GM23338 (cell line): Measurements from ENCODE around the gene FBLN2. TPM values are rescaled to one million over a fixed set of nuclear protein-coding genes. Genes with fewer than 3 reads are reported as not detected.

Experiments
- ATAC-seq: fragments of 200-7000 bp; cut with Tn5 transposase; 3 replicates; pipeline ENCODE4 v1.9.1; 2020
- DNase-seq: peaks from one replicate; pipeline ENCODE4 v3.0.0-alpha.2; 2015; ENCODE audit warnings: low spot score
- H2AFZ ChIP-seq: fragments of 200-600 bp; sonication (generic); 2 replicates; pipeline ENCODE4 v1.8.0; 2016; ENCODE audit warnings: antibody characterized with exemption, mild to moderate bottlenecking, moderate library complexity
- H3F3A ChIP-seq: fragments of 200-600 bp; sonication (generic); replicated peaks from 2 replicates; pipeline ENCODE4 v1.8.0; 2017; ENCODE audit warnings: antibody characterized with exemption, mixed run types, low read depth
- H3K27ac ChIP-seq: fragments of 200-600 bp; sonication (generic); 2 replicates; pipeline ENCODE4 v1.6.1; 2016; ENCODE audit warnings: low read depth
- H3K27me3 ChIP-seq: fragments of 200-600 bp; sonication (generic); 2 replicates; pipeline ENCODE4 v1.8.0; 2016; ENCODE audit warnings: mild to moderate bottlenecking, mixed run types, moderate library complexity; ENCODE audit not compliant: insufficient read depth
- H3K36me3 ChIP-seq: fragments of 200-600 bp; sonication (generic); 2 replicates; pipeline ENCODE4 v1.8.0; 2016; ENCODE audit warnings: mild to moderate bottlenecking; ENCODE audit not compliant: insufficient read depth
- H3K4me1 ChIP-seq: fragments of 200-600 bp; sonication (generic); 2 replicates; pipeline ENCODE4 v1.8.0; 2016; ENCODE audit warnings: mild to moderate bottlenecking, moderate library complexity; ENCODE audit not compliant: insufficient read depth
- H3K4me2 ChIP-seq: fragments of 200-600 bp; sonication (generic); 2 replicates; pipeline ENCODE4 v1.7.1; 2017; ENCODE audit warnings: mixed run types
- H3K4me3 ChIP-seq: fragments of 200-600 bp; sonication (generic); 2 replicates; pipeline ENCODE4 v1.6.1; 2016; ENCODE audit warnings: mixed run types
- H3K79me2 ChIP-seq: fragments of 200-600 bp; sonication (generic); replicated peaks from 2 replicates; pipeline ENCODE4 v1.8.0; 2017; ENCODE audit warnings: mild to moderate bottlenecking; ENCODE audit not compliant: insufficient read depth
- H3K9me2 ChIP-seq: fragments of 200-600 bp; sonication (generic); 2 replicates; pipeline ENCODE4 v1.8.0; 2017; ENCODE audit not compliant: insufficient read depth
- H4K20me1 ChIP-seq: fragments of 200-600 bp; sonication (generic); replicated peaks from 2 replicates; pipeline ENCODE4 v1.8.0; 2017; ENCODE audit warnings: mild to moderate bottlenecking; ENCODE audit not compliant: insufficient read depth
- H3K27ac Mint-ChIP-seq: 2 replicates; pipeline ENCODE4 v1.8.0; 2020; ENCODE audit warnings: inconsistent platforms, mild to moderate bottlenecking, moderate library complexity, mixed read lengths
- H3K27me3 Mint-ChIP-seq: 3 replicates; pipeline ENCODE4 v1.8.0; 2022; ENCODE audit warnings: low read depth, mild to moderate bottlenecking, moderate library complexity, mixed read lengths, inconsistent platforms; ENCODE audit not compliant: insufficient read depth, poor library complexity
- H3K36me3 Mint-ChIP-seq: 3 replicates; pipeline ENCODE4 v1.8.0; 2021; ENCODE audit warnings: low read depth, mild to moderate bottlenecking, inconsistent platforms, moderate library complexity, mixed read lengths
- H3K4me1 Mint-ChIP-seq: 3 replicates; pipeline ENCODE4 v1.8.0; 2020; ENCODE audit warnings: mild to moderate bottlenecking, inconsistent platforms, mixed read lengths
- H3K4me3 Mint-ChIP-seq: 3 replicates; pipeline ENCODE4 v1.8.0; 2021; ENCODE audit warnings: moderate library complexity, mild to moderate bottlenecking, inconsistent platforms, mixed read lengths
- H3K9me3 Mint-ChIP-seq: 3 replicates; pipeline ENCODE4 v1.8.0; 2020; ENCODE audit warnings: moderate library complexity, mild to moderate bottlenecking, inconsistent platforms, mixed read lengths
- CREB1 ChIP-seq: fragments of 250-450 bp; sonication (Bioruptor Pico); IDR thresholded peaks from 2 replicates; pipeline ENCODE4 v1.5.0; 2020; ENCODE audit warnings: low read depth, mild to moderate bottlenecking, moderate library complexity
- CTCF ChIP-seq, 2 experiments: fragments of 200-600 bp in 1 of 2; sonication (generic) in 1 of 2; conservative IDR thresholded peaks; 2 replicates each; pipeline versions ENCODE4 v1.5.1 to v1.6.1; 2016 to 2017; ENCODE audit warnings: antibody characterized with exemption in 2 of 2, low read depth in 2 of 2, mild to moderate bottlenecking in 2 of 2, moderate library complexity in 1 of 2
- ETS1 ChIP-seq: IDR thresholded peaks from 2 replicates; pipeline ENCODE4 v1.6.1; 2016; ENCODE audit warnings: antibody characterized with exemption
- EZH2 ChIP-seq: fragments of 200-600 bp; sonication (generic); IDR thresholded peaks from one replicate; pipeline ENCODE4 v1.8.0; 2017; ENCODE audit warnings: antibody characterized with exemption, mild to moderate bottlenecking, low read depth; ENCODE audit not compliant: unreplicated experiment
- EZH2phosphoT487 ChIP-seq: fragments of 200-600 bp; sonication (generic); IDR thresholded peaks from one replicate; pipeline ENCODE4 v1.8.1; 2018; ENCODE audit warnings: antibody characterized with exemption; ENCODE audit not compliant: unreplicated experiment
- JUNB ChIP-seq: IDR thresholded peaks from one replicate; pipeline ENCODE4 v1.6.1; 2016; ENCODE audit warnings: antibody characterized with exemption; ENCODE audit not compliant: unreplicated experiment
- NANOG ChIP-seq: IDR thresholded peaks from 2 replicates; pipeline ENCODE4 v1.6.1; 2016; ENCODE audit warnings: antibody characterized with exemption, borderline replicate concordance
- POLR2AphosphoS5 ChIP-seq: IDR thresholded peaks from 2 replicates; pipeline ENCODE4 v1.6.1; 2016; ENCODE audit warnings: antibody characterized with exemption, low read depth
- REST ChIP-seq: IDR thresholded peaks from one replicate; pipeline ENCODE4 v1.6.1; 2018; ENCODE audit warnings: antibody characterized with exemption; ENCODE audit not compliant: unreplicated experiment
- STAT1 ChIP-seq: IDR thresholded peaks from one replicate; pipeline ENCODE4 v1.6.1; 2016; ENCODE audit warnings: antibody characterized with exemption; ENCODE audit not compliant: unreplicated experiment
- ZNF114 ChIP-seq: fragments of 250-450 bp; sonication (Bioruptor Pico); IDR thresholded peaks from 2 replicates; pipeline ENCODE4 v1.5.0; 2020; ENCODE audit warnings: mild to moderate bottlenecking, moderate library complexity
- ZNF331 ChIP-seq: fragments of 250-450 bp; sonication (Bioruptor Pico); IDR thresholded peaks from 2 replicates; pipeline ENCODE4 v1.5.0; 2020; ENCODE audit warnings: low read depth, mild to moderate bottlenecking, moderate library complexity
- ZNF462 ChIP-seq: fragments of 250-450 bp; sonication (Bioruptor Pico); IDR thresholded peaks from 2 replicates; pipeline ENCODE4 v1.5.0; 2020; ENCODE audit warnings: mild to moderate bottlenecking, moderate library complexity
- polyA plus RNA-seq: library from polyadenylated mRNA; unstranded; fragments of >200 nt; fragmentation: Nextera tagmentation; extraction: Ambion mirVana; gene quantifications from 2 replicates; pipeline ENCODE4 v1.2.1, GENCODE V29; 2016
- total RNA-seq: library from RNA; depleted of rRNA; stranded (reverse); fragments of >200 nt; shearing (Covaris generic); gene quantifications from 2 replicates; pipeline ENCODE4 v1.2.3, GENCODE V29; 2014

FBLN2 gene
- total and polyA plus RNA-seq, 2 experiments from 2014 or later, result 18.8 to 26.8 TPM

- H4K20me1 ChIP-seq, result peaks cover 2% of the 10 kb centered on the region; the same call in 1 of the 2 replicates
- H3K27me3 ChIP-seq, result no peaks in the 10 kb centered on the region
- no peak overlapping the region for H2AFZ ChIP-seq
- peaks cover 26% of the 10 kb centered on the region for H3K4me1 Mint-ChIP-seq
- H3K4me3 Mint-ChIP-seq, result peak overlapping the region; percentile 39; the same call in 2 of the 3 replicates
- H3K79me2 ChIP-seq, result no peaks in the 10 kb centered on the region
- H3K27me3 Mint-ChIP-seq, result peaks cover 6% of the 10 kb centered on the region
- H3K27ac Mint-ChIP-seq, result peak overlapping the region; percentile 85
- no peaks in the 10 kb centered on the region for H3K36me3 ChIP-seq
- peak; percentile 50 for DNase-seq
- no peaks in the 10 kb centered on the region for H3K36me3 Mint-ChIP-seq
- H3K4me3 ChIP-seq, result peak overlapping the region; percentile 16; the same call in 1 of the 2 replicates
- H3K9me3 Mint-ChIP-seq, result no peaks in the 10 kb centered on the region
- peak; percentile 24; the same call in 2 of the 3 replicates for ATAC-seq
- no peak overlapping the region for H3K27ac ChIP-seq
- H3K4me1 ChIP-seq, result peaks cover 18% of the 10 kb centered on the region
- H3K9me2 ChIP-seq, result no peaks in the 10 kb centered on the region
- no peak; the same call in 1 of the 2 replicates for TF ChIP-seq NANOG
- TF ChIP-seq CTCF (conservative IDR thresholded peaks at IDR 0.05; ENCODE audit: low read depth in 2 of 2), result no peak
- TF ChIP-seq CREB1, result no peak
- TF ChIP-seq JUNB, result no peak
- TF ChIP-seq STAT1, result no peak
- no peak for TF ChIP-seq ETS1
- TF ChIP-seq POLR2AphosphoS5, result no peak
- no peak for TF ChIP-seq ZNF462 (CRISPR knock-in tag)
- TF ChIP-seq EZH2, result no peak
- TF ChIP-seq ZNF331, result no peak
- no peak for TF ChIP-seq REST
- TF ChIP-seq EZH2phosphoT487, result no peak
- no peak for TF ChIP-seq ZNF114 (CRISPR knock-in tag)
- H3K4me2 ChIP-seq, result peak overlapping the region; percentile 53
- no peaks in the 10 kb centered on the region; the same call in 1 of the 2 replicates for H3F3A ChIP-seq
Measured at GRCh38 chr3:13587442-13587841, 38.5 kb downstream of the FBLN2 start.
